ENCODE results near the gene CTDNEP1.

The CTDNEP1 gene

GRCh38 chr17:7251661-7252175 lies at the start of gene CTDNEP1:
TSS of gene CTDNEP1 (minus strand) at chr17:7251734. CDS start at chr17:7251296, 438 bp downstream.
- peak; percentile 96 to 99 (median 98) for DNase-seq (ENCODE audit: low read depth in 3 of 3)

- peak in 2 of 3 experiments; percentile 45 to 69 for DNase-seq (ENCODE audit: low read depth in 3 of 3)
These were observed 44.8 kb upstream of the CTDNEP1 start for GRCh38 chr17:7296189-7296861.

GRCh38 chr17:7295230-7296180 lies 44.0 kb upstream of the CTDNEP1 start:
- DNase-seq (ENCODE audit: low read depth in 3 of 3): no peak

GRCh38 chr17:7294614-7295153 lies 43.1 kb upstream of the CTDNEP1 start, which contains the start of gene YBX2:
TSS of gene YBX2 (minus strand) at chr17:7294639. CDS start at chr17:7294500, 139 bp downstream.
- DNase-seq (ENCODE audit: low read depth in 3 of 3): peak in 2 of 3 experiments; percentile 45 to 76

GRCh38 chr17:7293816-7294613 lies 42.5 kb upstream of the CTDNEP1 start:
- no peak for DNase-seq (ENCODE audit: low read depth in 3 of 3)

- no peak for DNase-seq (ENCODE audit: low read depth in 3 of 3)
These were observed 41.6 kb upstream of the CTDNEP1 start for GRCh38 chr17:7293159-7293558.

- DNase-seq (ENCODE audit: low read depth in 3 of 3): no peak
These were observed 41.2 kb upstream of the CTDNEP1 start for GRCh38 chr17:7292729-7293128.

- DNase-seq (ENCODE audit: low read depth in 3 of 3): no peak
These were observed 40.7 kb upstream of the CTDNEP1 start for GRCh38 chr17:7292194-7292593.

GRCh38 chr17:7290685-7291084 lies 39.2 kb upstream of the CTDNEP1 start:
- no peak for DNase-seq (ENCODE audit: low read depth in 3 of 3)

- no peak for DNase-seq (ENCODE audit: low read depth in 3 of 3)
These were observed 38.6 kb upstream of the CTDNEP1 start for GRCh38 chr17:7290166-7290565.

- no peak for DNase-seq (ENCODE audit: low read depth in 3 of 3)
These were observed 37.9 kb upstream of the CTDNEP1 start for GRCh38 chr17:7289256-7290032.

GRCh38 chr17:7285679-7286078 lies 34.1 kb upstream of the CTDNEP1 start:
- DNase-seq (ENCODE audit: low read depth in 3 of 3): no peak

- DNase-seq (ENCODE audit: low read depth in 3 of 3): no peak
These were observed 33.4 kb upstream of the CTDNEP1 start for GRCh38 chr17:7284911-7285310.

GRCh38 chr17:7283471-7284216 lies 32.1 kb upstream of the CTDNEP1 start:
- DNase-seq (ENCODE audit: low read depth in 3 of 3): no peak

GRCh38 chr17:7282752-7283321 lies 31.3 kb upstream of the CTDNEP1 start:
- no peak for DNase-seq (ENCODE audit: low read depth in 3 of 3)

GRCh38 chr17:7281953-7282751 lies 30.6 kb upstream of the CTDNEP1 start:
- DNase-seq (ENCODE audit: low read depth in 3 of 3): no peak

- DNase-seq (ENCODE audit: low read depth in 3 of 3): peak; percentile 79 to 94 (median 84)
These were observed 29.8 kb upstream of the CTDNEP1 start, which contains the start of gene SLC2A4 for GRCh38 chr17:7281074-7281952. TSS of gene SLC2A4 (plus strand) at chr17:7281718. CDS start at chr17:7281935, 217 bp downstream.
